HepG2 (cell line): ENCODE results near the gene DDX19B. TPM values are rescaled to one million over a fixed set of nuclear protein-coding genes. Genes with fewer than 3 reads are reported as not detected.
A peak's percentile ranks its signal among the peaks of the same experiment; 100 is the strongest.

ENCODE experiments used
- CCAR2 ChIP-seq: fragments of 200-400 bp; formaldehyde crosslinking; optimal IDR thresholded peaks from 2 replicates; pipeline ENCODE3; 2018; ENCODE audit warnings: low read depth, mild to moderate bottlenecking, low read length, moderate library complexity
- DMAP1 ChIP-seq: IDR thresholded peaks from 2 replicates; pipeline ENCODE4 v1.6.1; 2016
- E2F5 ChIP-seq: sonication (generic); formaldehyde crosslinking; conservative IDR thresholded peaks from 2 replicates; pipeline ENCODE4 v1.4.0; 2020; ENCODE audit warnings: missing genetic modification reagents
- ERF ChIP-seq: IDR thresholded peaks from 2 replicates; pipeline ENCODE4 v1.6.1; 2018; ENCODE audit warnings: missing biosample characterization, missing genetic modification reagents
- ETV6 ChIP-seq: sonication (generic); formaldehyde crosslinking; conservative IDR thresholded peaks from 2 replicates; pipeline ENCODE4 v1.4.0; 2020; ENCODE audit warnings: missing genetic modification reagents
- HINFP ChIP-seq: sonication (generic); formaldehyde crosslinking; IDR thresholded peaks from 2 replicates; pipeline ENCODE4 v1.4.0; 2020; ENCODE audit warnings: low read depth, mild to moderate bottlenecking, missing genetic modification reagents
- HNRNPLL ChIP-seq: fragments of 200-400 bp; formaldehyde crosslinking; IDR thresholded peaks from 2 replicates; pipeline ENCODE4 v1.6.1; 2017; ENCODE audit warnings: mild to moderate bottlenecking, low read depth, low read length; ENCODE audit not compliant: poor library complexity, severe bottlenecking
- KDM3A ChIP-seq: IDR thresholded peaks from 2 replicates; pipeline ENCODE4 v1.6.1; 2018; ENCODE audit warnings: low read depth, missing compliant biosample characterization
- NR3C1 ChIP-seq: sonication (generic); formaldehyde crosslinking; IDR thresholded peaks from 2 replicates; pipeline ENCODE4 v1.4.0; 2020; ENCODE audit warnings: missing genetic modification reagents
- ONECUT2 ChIP-seq: sonication (generic); formaldehyde crosslinking; IDR thresholded peaks from 2 replicates; pipeline ENCODE4 v1.4.0; 2020; ENCODE audit warnings: missing genetic modification reagents
- STAT6 ChIP-seq: sonication (generic); formaldehyde crosslinking; IDR thresholded peaks from 2 replicates; pipeline ENCODE4 v1.4.0; 2020; ENCODE audit warnings: missing genetic modification reagents, mild to moderate bottlenecking, borderline replicate concordance
- ZEB1 ChIP-seq: IDR thresholded peaks from 2 replicates; pipeline ENCODE4 v1.6.1; 2012; ENCODE audit warnings: mild to moderate bottlenecking, low read depth, inconsistent platforms; ENCODE audit not compliant: insufficient replicate concordance
- ZFY ChIP-seq: sonication (generic); formaldehyde crosslinking; IDR thresholded peaks from 2 replicates; pipeline ENCODE4 v1.4.0; 2020; ENCODE audit warnings: missing genetic modification reagents
- ZHX1 ChIP-seq: sonication (generic); formaldehyde crosslinking; IDR thresholded peaks from 2 replicates; pipeline ENCODE4 v1.8.1; 2022; ENCODE audit warnings: low read depth, mild to moderate bottlenecking, missing genetic modification reagents
- ZMYM4 ChIP-seq: sonication (generic); formaldehyde crosslinking; IDR thresholded peaks from 2 replicates; pipeline ENCODE4 v1.8.1; 2023; ENCODE audit warnings: mild to moderate bottlenecking, missing genetic modification reagents
- ZNF101 ChIP-seq: sonication (generic); formaldehyde crosslinking; IDR thresholded peaks from 2 replicates; pipeline ENCODE4 v1.4.0; 2020; ENCODE audit warnings: mild to moderate bottlenecking, low read depth, missing genetic modification reagents, borderline replicate concordance
- ZNF12 ChIP-seq: sonication (generic); formaldehyde crosslinking; IDR thresholded peaks from 2 replicates; pipeline ENCODE4 v1.5.0; 2020; ENCODE audit warnings: missing genetic modification reagents
- ZNF639 ChIP-seq: conservative IDR thresholded peaks from 2 replicates; pipeline ENCODE4 v1.6.1; 2018; ENCODE audit warnings: missing genetic modification reagents
- ZNF672 ChIP-seq: sonication (generic); formaldehyde crosslinking; IDR thresholded peaks from 2 replicates; pipeline ENCODE4 v1.8.1; 2022; ENCODE audit warnings: missing genetic modification reagents
- ZNF850 ChIP-seq: sonication (generic); formaldehyde crosslinking; conservative IDR thresholded peaks from 2 replicates; pipeline ENCODE4 v1.9.0; 2021; ENCODE audit warnings: mild to moderate bottlenecking, missing genetic modification reagents
- ZSCAN30 ChIP-seq: sonication (generic); formaldehyde crosslinking; IDR thresholded peaks from 2 replicates; pipeline ENCODE4 v1.5.0; 2020; ENCODE audit warnings: mild to moderate bottlenecking, missing genetic modification reagents
- polyA plus RNA-seq, 8 experiments: library from polyadenylated mRNA; depleted of rRNA in 3 of 8; stranded (reverse) in 7 of 8; unstranded in 1 of 8; fragments of >200 nt; fragmentation: Illumina TruSeq in 4 of 8; extraction: Trizol in 4 of 8; gene quantifications; 2 replicates each; pipeline versions ENCODE4 v1.2.1 to v1.2.3, GENCODE V29; 2011 to 2016; ENCODE audit warnings: low read depth in 4 of 8, missing spikeins in 1 of 8, mixed read lengths in 1 of 8; ENCODE audit not compliant: insufficient read depth in 1 of 8
- total RNA-seq, 5 experiments: library from RNA; depleted of rRNA; stranded (reverse); fragments of >200 nt; fragmentation: Illumina TruSeq; extraction: Trizol; gene quantifications; 2 replicates each; pipeline ENCODE4 v1.2.3, GENCODE V29; 2016; ENCODE audit warnings: low read depth in 1 of 5

The DDX19B gene
- total and polyA plus RNA-seq, 2 of the 13 experiments (the other 11 are each of a cell fraction or from before 2014, with no cell fraction given), result 36.2 to 40.0 TPM

- TF ChIP-seq NR3C1 (CRISPR knock-in tag), result no peak
- TF ChIP-seq ETV6 (CRISPR knock-in tag), result peak; percentile 64; the same call in 1 of the 2 replicates
- TF ChIP-seq ZNF850 (CRISPR knock-in tag), result peak; percentile 48; the same call in 1 of the 2 replicates
- TF ChIP-seq ZHX1 (CRISPR knock-in tag), result peak; percentile 50; the same call in 1 of the 2 replicates
- TF ChIP-seq DMAP1 (CRISPR knock-in tag), result peak; percentile 96
- 0 out of 2 replicates have a peak, but pooled peaks have one; percentile 68 for TF ChIP-seq ZSCAN30
- TF ChIP-seq STAT6 (CRISPR knock-in tag), result no peak
- TF ChIP-seq ONECUT2 (CRISPR knock-in tag), result no peak; the same call in 1 of the 2 replicates
- peak; percentile 98 for TF ChIP-seq ERF (CRISPR knock-in tag)
- TF ChIP-seq KDM3A (CRISPR knock-in tag), result no peak; the same call in none of the 2 replicates
- peak; percentile 44 for TF ChIP-seq ZMYM4
- peak; percentile 80 for TF ChIP-seq HNRNPLL
- TF ChIP-seq ZEB1, result no peak
- peak; percentile 93; the same call in 1 of the 2 replicates for TF ChIP-seq ZNF101 (CRISPR knock-in tag)
- peak; percentile 78 for TF ChIP-seq ZFY (CRISPR knock-in tag)
- peak; percentile 79; the same call in 1 of the 2 replicates for TF ChIP-seq ZNF12
- peak; percentile 87 for TF ChIP-seq HINFP (CRISPR knock-in tag)
- TF ChIP-seq ZNF672 (CRISPR knock-in tag), result peak; percentile 62; the same call in 1 of the 2 replicates
- TF ChIP-seq CCAR2, result no peak
- peak; percentile 84 for TF ChIP-seq ZNF639 (CRISPR knock-in tag)
- TF ChIP-seq E2F5 (CRISPR knock-in tag), result peak; percentile 70
These were observed 82.1 kb downstream of the DDX19B start (continued) for GRCh38 chr16:70380919-70381603.
